ENCODE measurements around the gene SLC9A5.

- TF ChIP-seq, protein P1, sequence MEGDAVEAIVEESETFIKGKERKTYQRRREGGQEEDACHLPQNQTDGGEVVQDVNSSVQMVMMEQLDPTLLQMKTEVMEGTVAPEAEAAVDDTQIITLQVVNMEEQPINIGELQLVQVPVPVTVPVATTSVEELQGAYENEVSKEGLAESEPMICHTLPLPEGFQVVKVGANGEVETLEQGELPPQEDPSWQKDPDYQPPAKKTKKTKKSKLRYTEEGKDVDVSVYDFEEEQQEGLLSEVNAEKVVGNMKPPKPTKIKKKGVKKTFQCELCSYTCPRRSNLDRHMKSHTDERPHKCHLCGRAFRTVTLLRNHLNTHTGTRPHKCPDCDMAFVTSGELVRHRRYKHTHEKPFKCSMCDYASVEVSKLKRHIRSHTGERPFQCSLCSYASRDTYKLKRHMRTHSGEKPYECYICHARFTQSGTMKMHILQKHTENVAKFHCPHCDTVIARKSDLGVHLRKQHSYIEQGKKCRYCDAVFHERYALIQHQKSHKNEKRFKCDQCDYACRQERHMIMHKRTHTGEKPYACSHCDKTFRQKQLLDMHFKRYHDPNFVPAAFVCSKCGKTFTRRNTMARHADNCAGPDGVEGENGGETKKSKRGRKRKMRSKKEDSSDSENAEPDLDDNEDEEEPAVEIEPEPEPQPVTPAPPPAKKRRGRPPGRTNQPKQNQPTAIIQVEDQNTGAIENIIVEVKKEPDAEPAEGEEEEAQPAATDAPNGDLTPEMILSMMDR (IDR thresholded peaks at IDR 0.05; ENCODE audit: insufficient read depth, low read length) = no peak
- no peak for TF ChIP-seq POLR2AphosphoS5 (IDR thresholded peaks at IDR 0.05; ENCODE audit: low read depth)
Measured at GRCh38 chr16:67208154-67208896, 40.5 kb upstream of the SLC9A5 start.

Measured in HL-60 (cell line).